Endothelial cell of umbilical vein (primary cell): ENCODE measurements around the gene GNPTAB. TPM values are rescaled to one million over a fixed set of nuclear protein-coding genes. Genes with fewer than 3 reads are reported as not detected.

Source experiments
- BruUV-seq: library from RNA; stranded (reverse); fragments of 400-500 nt; replicated peaks from 2 replicates; lab custom pipeline; 2021; lab: Mats Ljungman, UMichigan
- CTCF ChIA-PET: fragments of 300-600, 350-600 bp; sonication (Branson Sonifier 250); formaldehyde crosslinking; loops from one replicate; lab custom pipeline; 2021; ENCODE audit warnings: antibody characterized with exemption, inconsistent platforms; lab: Charles Lee
- POLR2A ChIA-PET: fragments of 300-600, 350-600 bp; sonication (Branson Sonifier 250); formaldehyde crosslinking; loops from one replicate; lab custom pipeline; 2021; ENCODE audit warnings: antibody characterized with exemption, inconsistent platforms; lab: Charles Lee
- DNase-seq: peaks from one replicate; pipeline ENCODE4 v3.0.0-alpha.2; 2011; ENCODE audit warnings: low read depth, low spot score
- FAIRE-seq: peaks from 2 replicates; lab custom pipeline; 2011; peaks lifted over from hg19 to GRCh38; lab: Jason Lieb, UNC
- H2AFZ ChIP-seq: 2 replicates; pipeline ENCODE4 v1.6.0; 2012; ENCODE audit warnings: low read depth, low read length, control low read depth, inconsistent platforms
- H3K27ac ChIP-seq: 2 replicates; pipeline ENCODE4 v1.5.1; 2011; ENCODE audit warnings: low read depth, mild to moderate bottlenecking, control low read depth, low read length, moderate library complexity; ENCODE audit not compliant: insufficient read depth
- H3K27me3 ChIP-seq, 2 experiments: 2 replicates each; pipeline versions ENCODE4 v1.6.0 to v1.6.1; 2011; ENCODE audit warnings: low read length in 2 of 2, mixed read lengths in 1 of 2; ENCODE audit not compliant: control insufficient read depth in 2 of 2, insufficient read depth in 2 of 2
- H3K36me3 ChIP-seq, 2 experiments: 2 replicates in 1 of 2; 3 replicates in 1 of 2; pipeline ENCODE4 v1.5.1; 2011; ENCODE audit warnings: low read length in 2 of 2, mild to moderate bottlenecking in 1 of 2, moderate library complexity in 1 of 2; ENCODE audit not compliant: control insufficient read depth in 2 of 2, insufficient read depth in 2 of 2; ENCODE audit errors: extremely low read depth in 1 of 2
- H3K4me1 ChIP-seq: 3 replicates; pipeline ENCODE4 v1.5.1; 2011; ENCODE audit warnings: mild to moderate bottlenecking, low read length; ENCODE audit not compliant: control insufficient read depth, insufficient read depth; ENCODE audit errors: extremely low read depth
- H3K4me2 ChIP-seq: 2 replicates; pipeline ENCODE4 v1.6.1; 2011; ENCODE audit warnings: low read length, control low read depth, mixed read lengths; ENCODE audit not compliant: insufficient read depth
- H3K4me3 ChIP-seq, 3 experiments: fragments of 200-600 bp in 1 of 3; sonication (generic), shearing (Covaris generic) in 1 of 3; replicated peaks in 1 of 3; 2 replicates each; pipeline ENCODE4 v1.5.1; 2011 to 2016; ENCODE audit warnings: control low read depth in 3 of 3, low read length in 3 of 3, mild to moderate bottlenecking in 2 of 3, inconsistent platforms in 1 of 3, low read depth in 1 of 3, moderate library complexity in 1 of 3; ENCODE audit not compliant: insufficient read depth in 1 of 3
- H3K79me2 ChIP-seq: 2 replicates; pipeline ENCODE4 v1.6.0; 2012; ENCODE audit warnings: low read length, inconsistent platforms; ENCODE audit not compliant: control insufficient read depth, insufficient read depth
- H3K9ac ChIP-seq: replicated peaks from 2 replicates; pipeline ENCODE3; 2011; ENCODE audit warnings: low read length, control low read depth; ENCODE audit not compliant: insufficient read depth; ENCODE audit errors: extremely low read depth
- H3K9me1 ChIP-seq: replicated peaks from 3 replicates; pipeline ENCODE4 v1.6.0; 2011; ENCODE audit warnings: mild to moderate bottlenecking, low read length; ENCODE audit not compliant: control insufficient read depth, insufficient read depth; ENCODE audit errors: extremely low read depth
- H3K9me3 ChIP-seq: replicated peaks from 2 replicates; pipeline ENCODE4 v1.5.1; 2012; ENCODE audit warnings: low read length, inconsistent platforms; ENCODE audit not compliant: control insufficient read depth, insufficient read depth
- H4K20me1 ChIP-seq: replicated peaks from 2 replicates; pipeline ENCODE3; 2011; ENCODE audit warnings: mild to moderate bottlenecking, low read length; ENCODE audit not compliant: control insufficient read depth, insufficient read depth; ENCODE audit errors: extremely low read depth
- EZH2 ChIP-seq: IDR thresholded peaks from 2 replicates; pipeline ENCODE4 v1.6.1; 2012; ENCODE audit warnings: borderline replicate concordance, low read depth, mild to moderate bottlenecking, moderate library complexity, low read length, inconsistent platforms; ENCODE audit not compliant: severe bottlenecking
- FOS ChIP-seq: IDR thresholded peaks from 2 replicates; pipeline ENCODE4 v1.6.1; 2011; ENCODE audit warnings: mild to moderate bottlenecking, low read length, moderate library complexity, borderline replicate concordance; ENCODE audit not compliant: insufficient read depth
- GATA2 ChIP-seq: IDR thresholded peaks from 2 replicates; pipeline ENCODE4 v1.7.0; 2011; ENCODE audit warnings: low read depth, mild to moderate bottlenecking, moderate library complexity, mixed read lengths, low read length; ENCODE audit not compliant: insufficient read length, insufficient read depth
- JUN ChIP-seq: IDR thresholded peaks from 2 replicates; pipeline ENCODE4 v1.6.1; 2011; ENCODE audit warnings: borderline replicate concordance, low read depth; ENCODE audit not compliant: insufficient read length, insufficient read depth
- MYC ChIP-seq: IDR thresholded peaks from one replicate; pipeline ENCODE4 v1.6.1; 2011; ENCODE audit warnings: mild to moderate bottlenecking, low read depth, low read length
- POLR2A ChIP-seq: IDR thresholded peaks from 2 replicates; pipeline ENCODE4 v1.6.1; 2012; ENCODE audit warnings: low read depth, mild to moderate bottlenecking, control low read depth, low read length
- POLR2AphosphoS5 ChIP-seq: IDR thresholded peaks from 2 replicates; pipeline ENCODE4 v1.6.1; 2012; ENCODE audit warnings: low read depth, mild to moderate bottlenecking, control low read depth, low read length, moderate library complexity; ENCODE audit not compliant: insufficient read depth
- dilution Hi-C: fragments of 300-500 bp; cut with MboI; formaldehyde crosslinking; loops from one replicate; pipeline ENCODE4 v1.15.0; 2019; ENCODE audit warnings: low sequenced_read_pairs; ENCODE audit not compliant: extremely low pct_ligation_motif_present
- intact Hi-C: fragments of 100-400 bp; cut with micrococcal nuclease; formaldehyde crosslinking; loops from one replicate; pipeline ENCODE4 v1.10.0; 2022
- polyA plus RNA-seq, 4 experiments: library from polyadenylated mRNA; depleted of rRNA in 3 of 4; stranded (reverse) in 3 of 4; unstranded in 1 of 4; fragments of >200 nt; gene quantifications; 2 replicates each; pipeline versions ENCODE4 v1.2.1 to v1.2.3, GENCODE V29; 2011 to 2012; ENCODE audit warnings: missing spikeins in 1 of 4
- total RNA-seq: library from RNA; stranded (reverse); gene quantifications from 2 replicates; pipeline ENCODE4 v1.2.3, GENCODE V29; 2021
- TF ChIP-seq, protein P1 (sequence below): IDR thresholded peaks from 2 replicates; pipeline ENCODE4 v1.6.1; 2011; ENCODE audit not compliant: insufficient read depth, insufficient read length
- TF ChIP-seq, protein P2 (sequence below), 2 donors: IDR thresholded peaks; 1 replicate in 1 of 2; 2 replicates in 1 of 2; pipeline ENCODE4 v1.5.1; 2011; ENCODE audit warnings: low read length in 2 of 2, mild to moderate bottlenecking in 2 of 2, moderate library complexity in 2 of 2, control low read depth in 1 of 2, inconsistent platforms in 1 of 2, low read depth in 1 of 2; ENCODE audit not compliant: insufficient read depth in 1 of 2; ENCODE audit errors: extremely low read depth in 1 of 2

Gene GNPTAB
- total and polyA plus RNA-seq, 2 donors (not counting 3 experiments of a cell fraction or from before 2014, with no cell fraction given), result 15.6 to 39.5 TPM

GRCh38 chr12:101740566-101740965 lies 90.2 kb downstream of the GNPTAB start:
- Histone ChIP-seq H3K79me2 (no peaks in the 10 kb centered on the region), H3K27me3 (no peaks in the 10 kb centered on the region), H2AFZ (no peak overlapping the region), H3K4me3 (no peak overlapping the region), H3K36me3 (peaks cover 0 to 8% of the 10 kb centered on the region in 2 experiments), H4K20me1 (no peaks in the 10 kb centered on the region), H3K4me1 (no peaks in the 10 kb centered on the region), H3K27ac (no peak overlapping the region), H3K9me3 (no peaks in the 10 kb centered on the region), H3K9me1 (no peaks in the 10 kb centered on the region), H3K4me2 (no peak overlapping the region), H3K9ac (no peak overlapping the region)
- DNase-seq (no peak), FAIRE-seq (no peak)
- dilution Hi-C loops (no loop called here), intact Hi-C loops (no loop called here)
- ChIA-PET CTCF (interaction anchor here (0.6 kb wide), 1 partner anchor 19 kb away, joined by 4 read pairs; no protein-coding TSS in a partner anchor), POLR2A (no interaction called here)
- TF ChIP-seq MYC, result no peak
- no peak for TF ChIP-seq JUN
- TF ChIP-seq, protein P1, sequence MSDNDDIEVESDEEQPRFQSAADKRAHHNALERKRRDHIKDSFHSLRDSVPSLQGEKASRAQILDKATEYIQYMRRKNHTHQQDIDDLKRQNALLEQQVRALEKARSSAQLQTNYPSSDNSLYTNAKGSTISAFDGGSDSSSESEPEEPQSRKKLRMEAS, result no peak
- TF ChIP-seq FOS, result no peak
- no peak for TF ChIP-seq EZH2
- TF ChIP-seq, protein P2, sequence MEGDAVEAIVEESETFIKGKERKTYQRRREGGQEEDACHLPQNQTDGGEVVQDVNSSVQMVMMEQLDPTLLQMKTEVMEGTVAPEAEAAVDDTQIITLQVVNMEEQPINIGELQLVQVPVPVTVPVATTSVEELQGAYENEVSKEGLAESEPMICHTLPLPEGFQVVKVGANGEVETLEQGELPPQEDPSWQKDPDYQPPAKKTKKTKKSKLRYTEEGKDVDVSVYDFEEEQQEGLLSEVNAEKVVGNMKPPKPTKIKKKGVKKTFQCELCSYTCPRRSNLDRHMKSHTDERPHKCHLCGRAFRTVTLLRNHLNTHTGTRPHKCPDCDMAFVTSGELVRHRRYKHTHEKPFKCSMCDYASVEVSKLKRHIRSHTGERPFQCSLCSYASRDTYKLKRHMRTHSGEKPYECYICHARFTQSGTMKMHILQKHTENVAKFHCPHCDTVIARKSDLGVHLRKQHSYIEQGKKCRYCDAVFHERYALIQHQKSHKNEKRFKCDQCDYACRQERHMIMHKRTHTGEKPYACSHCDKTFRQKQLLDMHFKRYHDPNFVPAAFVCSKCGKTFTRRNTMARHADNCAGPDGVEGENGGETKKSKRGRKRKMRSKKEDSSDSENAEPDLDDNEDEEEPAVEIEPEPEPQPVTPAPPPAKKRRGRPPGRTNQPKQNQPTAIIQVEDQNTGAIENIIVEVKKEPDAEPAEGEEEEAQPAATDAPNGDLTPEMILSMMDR (IDR thresholded peaks at IDR 0.05; ENCODE audit: extremely low read depth in 1 of 2, insufficient read depth in 1 of 2, low read depth in 1 of 2, low read length in 2 of 2), result no peak
- no peak for TF ChIP-seq POLR2AphosphoS5
- TF ChIP-seq POLR2A, result no peak
- TF ChIP-seq GATA2, result no peak
- BruUV-seq, result no TSS peak
